ENCODE measurements around the gene GSTM5.
A peak's percentile ranks its signal among the peaks of the same experiment; 100 is the strongest.
"Not testable (repeated sequence)": the region's sequence is repeated elsewhere in the genome, so short reads cannot be mapped to it uniquely, and the experiment has no call there.

Gene GSTM5

DNA sequence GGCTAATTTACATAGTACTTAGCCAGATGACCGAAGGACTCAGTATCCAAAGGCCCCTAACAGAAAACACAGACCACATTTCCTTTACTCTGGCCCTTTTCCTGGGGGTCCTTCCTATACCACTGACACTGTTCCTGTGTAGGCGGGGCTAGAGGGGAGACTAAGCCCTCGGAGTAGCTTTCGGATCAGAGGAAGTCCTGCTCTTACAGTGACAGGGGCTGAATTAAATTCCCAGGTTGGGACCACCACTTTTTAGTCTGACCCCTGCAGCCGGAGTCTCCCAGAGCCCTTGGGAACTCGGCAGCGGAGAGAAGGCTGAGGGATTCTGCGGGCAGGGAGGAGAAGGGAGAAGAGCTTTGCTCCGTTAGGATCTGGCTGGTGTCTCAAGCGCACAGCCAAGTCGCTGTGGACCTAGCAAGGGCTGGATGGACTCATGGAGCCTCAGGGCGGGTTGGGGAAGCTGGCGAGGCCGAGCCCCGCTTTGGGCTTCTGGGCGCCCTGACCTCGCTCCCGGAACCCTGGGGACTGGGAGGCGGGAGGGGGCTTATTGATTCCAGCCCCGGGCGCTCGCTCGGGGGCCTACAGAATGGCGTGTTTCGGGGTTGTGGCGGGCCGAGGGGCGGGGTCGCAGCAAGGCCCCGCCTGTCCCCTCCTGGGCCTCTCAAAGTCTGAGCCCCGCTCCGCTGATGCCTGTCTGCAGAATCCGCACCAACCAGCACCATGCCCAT is at the start of gene GSTM5:
TSS of gene GSTM5 (plus strand) at position 659 of the 728 bp plus-strand sequence. CDS start at position 721, 62 bp downstream.
- Mint-ChIP-seq H3K27me3 (peaks cover 13% of the 10 kb centered on the region), H3K4me3 (peak within 1 kb of the TSS; percentile 76)
- not testable (repeated sequence) for H3K36me3 Mint-ChIP-seq (ENCODE audit: low read depth); H3K27ac Mint-ChIP-seq; H3K9me3 Mint-ChIP-seq; H3K4me1 Mint-ChIP-seq (ENCODE audit: low read depth)

DNA sequence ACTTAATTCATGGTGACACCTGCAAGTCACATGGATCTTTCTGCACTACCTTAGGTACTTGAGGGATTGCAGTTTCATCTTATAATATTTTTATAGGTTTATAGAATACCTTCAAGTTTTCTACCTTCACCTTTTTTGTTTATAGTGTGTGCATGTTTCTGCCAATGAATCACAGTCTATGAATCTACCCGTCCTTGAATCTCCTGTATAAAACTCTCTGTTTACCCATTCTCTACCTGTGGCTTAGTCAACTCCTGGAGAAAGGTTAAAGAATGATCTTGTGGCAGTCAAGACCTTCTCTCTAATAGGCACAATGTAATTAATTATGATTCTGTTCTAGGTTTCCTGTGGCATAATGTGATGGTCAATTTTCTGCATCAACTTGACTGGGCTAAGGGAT is 47.4 kb upstream of the GSTM5 start:
- Mint-ChIP-seq H3K9me3 (no peaks in the 10 kb centered on the region), H3K4me3 (no peak overlapping the region), H3K4me1 (ENCODE audit: low read depth) (peaks cover 13% of the 10 kb centered on the region), H3K27me3 (no peaks in the 10 kb centered on the region), H3K27ac (no peak overlapping the region), H3K36me3 (ENCODE audit: low read depth) (no peaks in the 10 kb centered on the region)

DNA sequence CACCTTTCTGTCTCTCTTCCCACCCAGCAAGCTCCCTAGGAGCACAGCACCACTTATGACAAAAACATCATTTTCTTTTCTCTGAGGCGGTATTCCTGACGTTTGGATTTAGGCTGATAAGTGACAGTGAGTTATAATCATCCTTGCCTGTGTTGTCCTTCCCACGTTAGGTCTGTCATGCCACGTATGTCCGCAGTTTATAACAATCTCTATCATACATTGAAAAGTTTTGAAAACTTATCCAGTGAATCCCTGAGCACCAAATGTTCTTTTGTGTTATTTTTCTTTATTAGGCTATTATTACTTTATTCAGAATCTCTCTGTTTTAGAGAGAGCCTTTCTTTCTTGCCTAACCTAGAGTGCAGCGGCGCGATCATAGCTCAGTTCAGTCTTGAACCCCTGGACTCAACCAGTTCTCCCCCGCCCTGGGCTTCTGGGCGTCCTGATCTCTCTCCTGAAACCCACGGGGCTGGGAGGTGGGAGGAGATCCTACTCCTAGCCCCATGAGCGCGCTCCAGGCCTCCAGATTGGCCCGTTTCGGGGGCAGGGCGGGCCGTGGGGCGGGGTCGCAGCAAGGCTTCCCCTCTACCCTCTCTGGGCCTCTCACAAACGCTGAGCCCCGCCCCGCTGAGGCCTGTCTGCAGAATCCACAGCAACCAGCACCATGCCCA is 44.5 kb upstream of the GSTM5 start, which contains the start of gene GSTM2:
TSS of gene GSTM2 (plus strand) at position 606 of the 671 bp plus-strand sequence. CDS start at position 665, 59 bp downstream.
- peaks cover 23% of the 10 kb centered on the region for H3K4me1 Mint-ChIP-seq (ENCODE audit: low read depth)
- H3K27me3 Mint-ChIP-seq: no peaks in the 10 kb centered on the region
- H3K4me3 Mint-ChIP-seq: peak within 1 kb of the TSS; percentile 70
- H3K27ac Mint-ChIP-seq: no peak within 1 kb of the TSS
- H3K36me3 Mint-ChIP-seq (ENCODE audit: low read depth): no peaks in the 10 kb centered on the region
- H3K9me3 Mint-ChIP-seq: no peaks in the 10 kb centered on the region

DNA sequence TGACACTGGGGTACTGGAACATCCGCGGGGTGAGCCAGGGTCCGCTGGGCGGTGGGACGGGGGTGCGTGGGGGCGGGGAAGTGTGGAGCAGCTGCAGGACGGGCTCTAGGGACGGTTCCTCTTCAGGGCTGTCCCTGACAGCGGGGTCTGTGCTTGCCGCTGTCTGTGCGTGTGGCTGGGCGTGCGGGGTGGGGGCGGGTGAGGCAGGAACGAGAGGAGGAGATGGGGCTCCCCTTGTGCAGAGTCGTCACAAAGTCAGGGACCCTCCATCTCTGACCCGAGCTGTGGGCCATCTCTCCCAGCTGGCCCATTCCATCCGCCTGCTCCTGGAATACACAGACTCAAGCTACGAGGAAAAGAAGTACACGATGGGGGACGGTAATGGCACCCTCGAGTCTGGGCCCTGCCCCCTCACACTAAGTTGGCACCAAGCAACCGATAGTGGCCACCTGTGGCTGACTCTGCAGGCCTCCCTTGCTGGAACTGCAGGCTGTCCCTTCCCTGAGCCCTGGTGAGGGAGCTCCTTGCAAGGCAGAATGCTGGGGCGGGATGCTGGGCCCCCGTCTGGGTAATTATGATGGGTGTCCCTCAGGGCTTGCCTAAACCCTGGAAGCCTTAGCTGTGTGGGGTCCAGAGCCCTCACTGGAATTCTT is 43.8 kb upstream of the GSTM5 start:
- H3K4me1 Mint-ChIP-seq (ENCODE audit: low read depth): peaks cover 23% of the 10 kb centered on the region
- no peaks in the 10 kb centered on the region for H3K9me3 Mint-ChIP-seq
- H3K27me3 Mint-ChIP-seq: no peaks in the 10 kb centered on the region
- H3K27ac Mint-ChIP-seq: no peak overlapping the region
- H3K36me3 Mint-ChIP-seq (ENCODE audit: low read depth): no peaks in the 10 kb centered on the region
- peak overlapping the region; percentile 70 for H3K4me3 Mint-ChIP-seq

DNA sequence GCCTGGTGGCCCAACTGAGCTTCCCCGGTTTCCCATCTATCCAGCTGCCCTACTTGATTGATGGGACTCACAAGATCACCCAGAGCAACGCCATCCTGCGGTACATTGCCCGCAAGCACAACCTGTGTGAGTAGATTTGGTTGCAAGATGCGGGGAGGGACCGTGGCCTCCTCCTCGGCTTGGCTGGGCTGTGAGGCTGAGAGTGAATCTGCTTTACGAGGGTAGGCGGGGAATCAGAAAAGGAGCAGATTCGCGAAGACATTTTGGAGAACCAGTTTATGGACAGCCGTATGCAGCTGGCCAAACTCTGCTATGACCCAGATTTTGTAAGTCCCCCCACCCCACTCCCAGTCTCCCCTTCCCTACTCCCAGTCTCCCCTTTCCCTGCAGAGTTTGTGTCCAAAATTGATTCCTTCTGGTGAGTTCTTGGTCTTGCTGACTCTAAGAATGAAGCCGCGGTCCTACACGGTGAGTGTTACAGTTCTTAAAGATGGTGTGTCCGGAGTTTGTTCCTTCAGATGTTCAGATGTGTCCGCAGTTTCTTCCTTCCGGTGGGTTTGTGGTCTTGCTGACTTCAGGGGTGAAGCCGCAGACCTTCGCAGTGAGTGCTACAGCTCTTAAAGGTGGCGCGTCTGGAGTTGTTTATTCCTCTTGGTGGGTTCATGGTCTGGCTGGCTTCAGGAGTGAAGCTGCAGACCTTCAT is 42.7 kb upstream of the GSTM5 start:
- H3K4me3 Mint-ChIP-seq: peak overlapping the region; percentile 62
- peak overlapping the region; percentile 56 for H3K27ac Mint-ChIP-seq
- H3K27me3 Mint-ChIP-seq: no peaks in the 10 kb centered on the region
- peaks cover 23% of the 10 kb centered on the region for H3K4me1 Mint-ChIP-seq (ENCODE audit: low read depth)
- H3K36me3 Mint-ChIP-seq (ENCODE audit: low read depth): no peaks in the 10 kb centered on the region
- no peaks in the 10 kb centered on the region for H3K9me3 Mint-ChIP-seq

DNA sequence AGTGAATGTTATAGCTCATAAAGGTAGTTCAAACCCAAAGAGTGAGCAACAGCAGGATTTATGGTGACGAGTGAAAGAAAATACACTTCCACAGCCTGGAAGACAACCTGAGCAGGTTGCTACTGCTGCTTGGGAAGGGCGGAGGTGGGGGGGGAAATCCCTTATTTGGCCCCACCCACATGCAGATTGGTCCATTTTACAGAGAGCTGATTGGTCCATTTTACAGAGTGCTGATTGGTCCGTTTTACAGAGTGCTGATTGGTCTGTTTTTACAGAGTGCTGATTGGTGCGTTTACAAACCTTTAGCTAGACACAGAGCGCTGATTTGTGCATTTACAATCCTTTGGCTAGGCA is 42.1 kb upstream of the GSTM5 start:
- peak overlapping the region; percentile 62 for H3K4me3 Mint-ChIP-seq
- H3K27ac Mint-ChIP-seq: not testable (repeated sequence)

DNA sequence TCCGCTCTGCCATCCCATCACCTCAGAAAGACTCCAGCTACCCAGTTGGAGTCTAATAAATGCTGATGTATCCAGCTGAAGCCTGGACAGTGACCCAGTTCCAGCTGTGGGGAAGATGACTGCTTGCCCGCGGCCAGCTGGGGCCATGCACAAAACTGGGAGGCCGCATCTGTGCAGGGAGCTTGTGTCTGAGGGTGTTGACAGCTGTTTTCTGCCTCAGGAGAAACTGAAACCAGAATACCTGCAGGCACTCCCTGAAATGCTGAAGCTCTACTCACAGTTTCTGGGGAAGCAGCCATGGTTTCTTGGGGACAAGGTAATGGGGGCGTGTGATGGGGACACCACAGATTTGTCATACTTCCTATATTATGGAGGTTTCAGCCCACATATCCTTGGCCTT is 41.0 kb upstream of the GSTM5 start:
- Mint-ChIP-seq H3K9me3 (no peaks in the 10 kb centered on the region), H3K4me1 (ENCODE audit: low read depth) (peaks cover 23% of the 10 kb centered on the region), H3K4me3 (no peak overlapping the region), H3K27me3 (no peaks in the 10 kb centered on the region), H3K27ac (no peak overlapping the region), H3K36me3 (ENCODE audit: low read depth) (no peaks in the 10 kb centered on the region)

More for the DNA sequence above, 42.1 kb upstream of the GSTM5 start:
- peaks cover 23% of the 10 kb centered on the region for H3K4me1 Mint-ChIP-seq (ENCODE audit: low read depth)
- H3K9me3 Mint-ChIP-seq; H3K36me3 Mint-ChIP-seq (ENCODE audit: low read depth); H3K27me3 Mint-ChIP-seq: not testable (repeated sequence)

DNA sequence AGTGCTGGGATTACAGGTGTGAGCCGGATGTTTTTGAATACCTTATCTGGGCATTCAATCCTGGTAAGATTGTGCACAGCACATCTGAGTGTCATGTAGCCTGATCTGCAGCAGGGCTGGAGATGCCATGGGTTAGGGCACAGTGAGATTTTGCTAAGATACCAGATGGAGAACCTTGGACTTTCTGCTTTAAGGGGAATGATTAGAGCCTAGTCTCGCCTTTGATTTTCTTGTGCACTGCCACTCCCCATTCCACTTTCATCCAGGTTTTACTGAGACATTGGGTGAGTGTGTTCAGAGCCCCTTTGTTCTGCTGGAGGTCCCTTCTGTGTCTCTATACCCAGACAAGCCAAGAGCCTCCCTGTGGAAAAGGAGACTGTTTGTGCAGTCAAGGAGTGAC is 38.2 kb upstream of the GSTM5 start:
- H3K4me3 Mint-ChIP-seq; H3K27me3 Mint-ChIP-seq; H3K36me3 Mint-ChIP-seq (ENCODE audit: low read depth); H3K27ac Mint-ChIP-seq; H3K9me3 Mint-ChIP-seq: not testable (repeated sequence)
- H3K4me1 Mint-ChIP-seq (ENCODE audit: low read depth): peaks cover 17% of the 10 kb centered on the region

DNA sequence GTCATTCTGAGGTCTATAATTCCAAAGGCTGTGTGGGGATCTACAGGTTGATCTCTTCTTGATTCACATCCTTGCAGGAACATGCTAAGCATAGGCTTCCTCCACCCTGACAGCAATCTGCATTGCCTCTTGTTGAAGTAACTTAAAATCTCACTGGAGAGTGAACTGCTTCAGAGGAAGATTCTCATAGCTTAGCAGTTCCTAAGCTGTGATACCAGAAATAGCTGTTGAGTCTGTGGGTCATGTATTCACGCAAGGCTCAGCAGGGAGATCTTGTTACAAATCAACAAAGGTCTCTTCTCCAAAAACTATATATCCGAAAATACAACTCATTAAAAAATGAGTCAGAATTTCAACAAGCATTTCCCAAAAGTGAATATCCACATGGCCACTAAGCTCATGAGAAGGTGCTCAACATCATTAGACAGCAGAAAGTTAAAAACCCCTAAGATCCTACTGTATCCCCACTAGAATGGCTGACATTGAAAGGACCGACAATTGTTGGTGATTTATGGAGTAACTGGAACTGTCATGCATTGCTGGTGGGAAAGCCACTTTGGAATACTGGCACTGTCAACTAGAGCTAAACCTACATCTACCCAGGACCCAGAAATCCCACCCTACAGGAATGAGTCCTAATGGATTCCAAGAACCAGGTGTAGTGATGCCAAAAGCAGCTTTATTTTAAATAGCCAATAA is 35.2 kb upstream of the GSTM5 start:
- H3K4me1 Mint-ChIP-seq (ENCODE audit: low read depth); H3K9me3 Mint-ChIP-seq; H3K36me3 Mint-ChIP-seq (ENCODE audit: low read depth); H3K27ac Mint-ChIP-seq; H3K4me3 Mint-ChIP-seq; H3K27me3 Mint-ChIP-seq: not testable (repeated sequence)

DNA sequence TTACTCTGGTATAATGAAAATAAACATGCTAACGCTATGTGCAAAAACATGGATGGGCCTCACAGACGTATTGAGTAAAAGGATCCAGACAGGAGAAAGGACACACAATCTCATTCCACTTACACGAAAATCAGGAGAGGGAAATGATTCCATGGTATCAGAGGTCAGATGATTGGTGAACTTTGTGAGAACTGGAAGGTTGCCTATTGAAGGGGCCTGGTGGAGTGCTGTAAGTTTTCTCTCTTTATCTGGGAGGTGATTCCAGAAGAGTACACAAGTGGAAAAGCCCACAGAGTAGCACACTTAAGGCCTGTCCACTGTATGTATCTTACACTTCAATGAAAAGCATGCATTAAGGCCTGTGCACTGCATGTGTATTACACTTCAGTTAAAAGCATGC is 34.6 kb upstream of the GSTM5 start:
- Mint-ChIP-seq H3K27ac (no peak overlapping the region), H3K4me3 (no peak overlapping the region), H3K36me3 (ENCODE audit: low read depth) (no peaks in the 10 kb centered on the region), H3K27me3 (no peaks in the 10 kb centered on the region), H3K4me1 (ENCODE audit: low read depth) (no peaks in the 10 kb centered on the region), H3K9me3 (no peaks in the 10 kb centered on the region)

DNA sequence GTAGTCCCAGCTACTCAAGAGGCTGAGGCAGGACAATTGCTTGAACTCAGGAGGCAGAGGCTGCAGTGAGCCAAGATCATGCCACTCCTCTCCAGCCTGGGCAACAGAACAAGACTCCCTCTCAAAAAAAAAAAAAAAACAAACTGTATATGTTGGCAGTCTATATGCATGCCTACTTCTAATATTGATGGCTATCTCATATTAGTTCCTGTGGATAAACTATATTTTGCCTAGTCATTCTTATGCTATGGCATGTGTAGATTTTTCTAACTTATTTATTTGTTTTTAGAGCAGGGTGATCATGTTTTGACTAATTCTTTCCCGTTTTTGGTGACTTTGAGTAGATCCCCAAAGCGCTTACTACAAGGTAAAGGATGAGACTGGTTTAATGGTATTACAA is 33.4 kb upstream of the GSTM5 start:
- H3K9me3 Mint-ChIP-seq; H3K36me3 Mint-ChIP-seq (ENCODE audit: low read depth); H3K4me1 Mint-ChIP-seq (ENCODE audit: low read depth); H3K27ac Mint-ChIP-seq; H3K27me3 Mint-ChIP-seq; H3K4me3 Mint-ChIP-seq: not testable (repeated sequence)

DNA sequence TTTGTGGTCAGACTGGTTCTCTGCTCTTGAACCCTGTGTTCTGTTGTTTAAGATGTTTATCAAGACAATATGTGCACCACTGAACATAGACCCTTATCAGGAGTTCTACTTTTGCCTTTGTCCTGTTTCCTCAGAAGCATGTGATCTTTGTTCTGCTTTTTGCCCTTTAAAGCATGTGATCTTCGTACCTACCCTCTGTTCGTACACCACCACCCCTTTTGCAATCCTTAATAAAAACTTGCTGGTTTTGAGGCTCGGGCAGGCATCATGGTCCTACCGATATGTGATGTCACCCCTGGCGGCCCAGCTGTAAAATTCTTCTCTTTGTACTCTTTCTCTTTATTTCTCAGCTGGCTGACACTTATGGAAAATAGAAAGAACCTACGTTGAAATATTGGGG is 27.3 kb upstream of the GSTM5 start:
- not testable (repeated sequence) for H3K4me3 Mint-ChIP-seq; H3K36me3 Mint-ChIP-seq (ENCODE audit: low read depth); H3K9me3 Mint-ChIP-seq; H3K27me3 Mint-ChIP-seq; H3K27ac Mint-ChIP-seq
- peaks cover 13% of the 10 kb centered on the region for H3K4me1 Mint-ChIP-seq (ENCODE audit: low read depth)

DNA sequence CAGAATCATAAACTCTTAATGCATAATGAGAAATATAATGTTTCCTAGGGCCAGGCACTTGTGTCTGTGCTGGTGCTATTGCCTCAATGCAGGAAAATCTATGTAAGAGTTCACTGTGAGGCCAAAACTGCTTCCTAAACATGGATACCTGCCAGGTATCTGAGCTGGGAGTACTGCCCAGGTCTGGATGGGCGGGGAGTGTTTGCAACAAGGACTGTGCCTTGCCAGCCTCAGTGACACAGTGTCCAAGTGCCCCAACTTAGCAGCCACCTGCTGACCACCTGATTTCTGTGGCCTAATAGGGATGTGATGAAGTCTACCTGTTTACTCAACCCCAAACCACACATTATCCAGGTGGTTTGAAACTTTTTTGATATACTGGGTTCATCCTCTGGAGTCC is 26.7 kb upstream of the GSTM5 start:
- peaks cover 13% of the 10 kb centered on the region for H3K4me1 Mint-ChIP-seq (ENCODE audit: low read depth)
- not testable (repeated sequence) for H3K36me3 Mint-ChIP-seq (ENCODE audit: low read depth); H3K27ac Mint-ChIP-seq; H3K27me3 Mint-ChIP-seq; H3K4me3 Mint-ChIP-seq; H3K9me3 Mint-ChIP-seq

DNA sequence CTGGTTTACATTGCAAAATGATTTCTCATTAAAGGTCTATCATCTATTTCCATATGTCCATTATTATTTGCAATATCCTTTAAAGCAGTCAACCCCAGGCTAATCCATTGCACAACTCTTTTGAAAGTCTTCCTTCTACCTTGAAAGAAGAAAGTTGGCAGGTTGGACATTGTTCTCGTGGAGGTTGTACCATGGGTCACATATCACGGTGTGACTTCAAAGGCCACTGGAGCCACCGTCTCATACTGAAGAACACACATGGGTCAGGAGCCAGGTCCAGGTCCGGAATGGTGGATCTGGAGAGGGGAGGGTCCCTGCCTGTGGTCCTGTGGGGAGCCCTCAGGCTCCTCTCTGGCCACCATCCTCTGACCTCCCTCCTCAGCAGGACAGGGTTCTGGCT is 26.2 kb upstream of the GSTM5 start:
- H3K27ac Mint-ChIP-seq, H3K27me3 Mint-ChIP-seq, H3K4me3 Mint-ChIP-seq, H3K9me3 Mint-ChIP-seq: not testable (repeated sequence)
- H3K4me1 Mint-ChIP-seq (ENCODE audit: low read depth): peaks cover 13% of the 10 kb centered on the region
- H3K36me3 Mint-ChIP-seq (ENCODE audit: low read depth): peaks cover 13% of the 10 kb centered on the region

DNA sequence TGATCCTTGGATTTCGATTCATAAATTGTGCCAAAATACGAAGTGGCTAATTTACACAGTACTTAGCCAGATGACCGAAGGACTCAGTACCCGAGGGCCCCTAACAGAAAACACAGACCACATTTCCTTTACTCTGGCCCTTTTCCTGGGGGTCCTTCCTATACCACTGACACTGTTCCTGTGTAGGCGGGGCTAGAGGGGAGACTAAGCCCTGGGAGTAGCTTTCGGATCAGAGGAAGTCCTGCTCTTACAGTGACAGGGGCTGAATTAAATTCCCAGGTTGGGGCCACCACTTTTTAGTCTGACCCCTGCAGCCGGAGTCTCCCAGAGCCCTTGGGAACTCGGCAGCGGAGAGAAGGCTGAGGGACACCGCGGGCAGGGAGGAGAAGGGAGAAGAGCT is 24.9 kb upstream of the GSTM5 start:
- Mint-ChIP-seq H3K36me3 (ENCODE audit: low read depth) (peaks cover 17% of the 10 kb centered on the region), H3K4me3 (peak overlapping the region; percentile 85), H3K27ac (peak overlapping the region; percentile 91), H3K4me1 (ENCODE audit: low read depth) (peaks cover 13% of the 10 kb centered on the region)
- H3K9me3 Mint-ChIP-seq, H3K27me3 Mint-ChIP-seq: not testable (repeated sequence)

Data from stimulated activated naive CD8-positive, alpha-beta T cell treated with anti-CD3 and anti-CD28 coated beads, Interleukin-15, Interleukin-2, amounts not matched to agents 100 ng/mL and 50 ng/mL, for 24 hours (primary cell).